Motor neuron (in vitro differentiated cells): ENCODE results near the gene TPSD1. TPM values are rescaled to one million over a fixed set of nuclear protein-coding genes. Genes with fewer than 3 reads are reported as not detected.

Source experiments
- ATAC-seq, 8 experiments: fragments of 200-7000 bp; cut with Tn5 transposase; replicated peaks in 6 of 8; 2 replicates each; pipeline ENCODE4 v1.8.0; 2021; ENCODE audit warnings: mild to moderate bottlenecking in 8 of 8, moderate library complexity in 8 of 8
- H3K27ac ChIP-seq, 2 donors: fragments of 250-450 bp; sonication (Bioruptor Pico); 2 replicates each; pipeline ENCODE4 v1.9.0; 2021; ENCODE audit warnings: antibody characterized with exemption in 2 of 2, mild to moderate bottlenecking in 2 of 2, moderate library complexity in 1 of 2
- H3K4me1 ChIP-seq, 2 donors: fragments of 250-450 bp; sonication (Bioruptor Pico); replicated peaks in 1 of 2; 2 replicates each; pipeline ENCODE4 v1.6.1; 2021; ENCODE audit warnings: antibody characterized with exemption in 2 of 2, mild to moderate bottlenecking in 2 of 2, moderate library complexity in 1 of 2
- H3K4me3 ChIP-seq, 5 donors: fragments of 250-450 bp; sonication (Bioruptor Pico); 2 replicates each; pipeline ENCODE4 v1.9.0; 2021; ENCODE audit warnings: antibody characterized with exemption in 5 of 5, mild to moderate bottlenecking in 5 of 5, moderate library complexity in 4 of 5
- WGBS, 10 experiments: fragments of 450-650 bp; shearing (Covaris generic); methylation state at CpG; one replicate each; pipeline ENCODE4 v1.0.0; 2022; 5-methylcytosine and 5-hydroxymethylcytosine counted together
- in situ Hi-C, 9 experiments: fragments of 400-800 bp; cut with MboI; loops; one replicate each; pipeline ENCODE4 v1.15.0; 2021; ENCODE audit warnings: low sequenced_read_pairs in 9 of 9, low pct_unique_long_range_greater_than_20kb in 2 of 9; ENCODE audit not compliant: unreplicated experiment in 9 of 9
- total RNA-seq, 8 experiments: library from RNA; unstranded; fragments of 300-600 nt; gene quantifications; 2 replicates each; pipeline versions ENCODE4 v1.2.3 to v1.2.4, GENCODE V29; 2022

Gene TPSD1
- total RNA-seq, 8 experiments from 2014 or later, result 0.14 to 0.28 (median 0.24) TPM; not detected in 5

DNA sequence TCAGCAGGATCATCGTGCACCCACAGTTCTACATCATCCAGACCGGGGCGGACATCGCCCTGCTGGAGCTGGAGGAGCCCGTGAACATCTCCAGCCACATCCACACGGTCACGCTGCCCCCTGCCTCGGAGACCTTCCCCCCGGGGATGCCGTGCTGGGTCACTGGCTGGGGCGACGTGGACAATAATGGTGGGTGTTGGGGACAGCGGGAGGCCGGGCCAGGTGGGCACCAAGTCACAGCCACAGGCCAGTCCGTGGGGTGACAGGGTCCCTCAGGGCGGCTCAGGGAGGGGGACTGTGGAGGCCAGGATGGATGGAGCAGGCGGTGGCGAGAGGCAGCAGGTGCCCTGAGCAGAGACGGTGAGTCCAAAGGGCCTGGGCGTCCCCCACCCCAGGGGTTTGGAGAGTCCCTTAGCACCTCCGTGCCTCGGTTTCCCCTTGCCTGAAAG is 1.0 kb downstream of the TPSD1 start:
- 20 to 100% (median 53%) methylated on average over 1 to 5 of the region's 22 CpGs; no CpG with 5 or more reads in 6 of the 10 experiments for WGBS, 10 experiments
- no peak for ATAC-seq
- Histone ChIP-seq H3K4me1 (peaks cover 0 to 6% of the 10 kb centered on the region in 2 donors), H3K27ac (no peak overlapping the region), H3K4me3 (no peak overlapping the region)
- in situ Hi-C loops, result no loop called here

DNA sequence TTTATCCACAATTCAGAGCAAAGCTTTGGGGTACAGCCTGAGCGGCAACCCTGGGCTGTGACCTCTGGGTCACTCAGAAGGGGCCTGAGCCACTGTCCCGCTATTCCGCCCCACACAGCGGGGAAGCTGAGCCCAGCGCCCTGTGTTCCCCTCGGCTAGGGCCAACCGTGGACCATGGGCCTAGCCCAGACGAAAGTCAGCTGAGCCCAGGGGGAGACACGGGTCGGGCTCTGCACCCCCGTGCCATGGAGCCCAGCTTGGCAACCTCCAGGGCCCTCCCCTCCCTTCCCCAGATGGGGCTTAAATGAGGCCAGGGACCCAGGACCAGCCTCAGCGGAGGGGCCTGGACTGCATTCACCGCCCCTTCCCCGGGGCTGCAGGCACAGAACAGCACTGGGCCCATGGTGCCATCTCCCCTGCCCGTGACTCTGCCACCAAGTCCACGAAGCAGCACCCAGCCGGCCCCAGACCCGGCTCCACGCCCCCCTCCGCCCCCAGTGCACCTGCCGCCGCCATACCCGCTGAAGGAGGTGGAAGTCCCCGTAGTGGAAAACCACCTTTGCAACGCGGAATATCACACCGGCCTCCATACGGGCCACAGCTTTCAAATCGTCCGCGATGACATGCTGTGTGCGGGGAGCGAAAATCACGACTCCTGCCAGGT is 1.8 kb downstream of the TPSD1 start:
- Histone ChIP-seq H3K4me3 (no peak overlapping the region), H3K27ac (no peak overlapping the region), H3K4me1 (peaks cover 0 to 6% of the 10 kb centered on the region in 2 donors)
- 35 to 100% (median 51%) methylated on average over 1 to 5 of the region's 34 CpGs; no CpG with 5 or more reads in 7 of the 10 experiments for WGBS, 10 experiments
- in situ Hi-C loops, result no loop called here
- no peak for ATAC-seq

DNA sequence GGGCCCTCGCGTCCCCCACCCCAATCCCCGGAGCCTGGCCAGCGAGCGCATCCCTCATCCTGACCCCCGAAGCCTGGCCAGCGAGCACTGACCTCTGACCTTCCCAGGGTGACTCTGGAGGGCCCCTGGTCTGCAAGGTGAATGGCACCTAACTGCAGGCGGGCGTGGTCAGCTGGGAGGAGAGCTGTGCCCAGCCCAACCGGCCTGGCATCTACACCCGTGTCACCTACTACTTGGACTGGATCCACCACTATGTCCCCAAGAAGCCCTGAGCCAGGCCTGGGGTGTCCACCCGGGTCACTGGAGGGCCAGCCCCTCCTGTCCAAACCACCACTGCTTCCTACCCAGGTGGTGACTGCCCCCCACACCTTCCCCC is 2.3 kb downstream of the TPSD1 start:
- in situ Hi-C loops, result no loop called here
- WGBS, 10 experiments, result 83% methylated on average over 2 of the region's 12 CpGs; no CpG with 5 or more reads in 9 of the 10 experiments
- Histone ChIP-seq H3K4me1 (peaks cover 0 to 6% of the 10 kb centered on the region in 2 donors), H3K27ac (no peak overlapping the region), H3K4me3 (no peak overlapping the region)
- no peak for ATAC-seq

DNA sequence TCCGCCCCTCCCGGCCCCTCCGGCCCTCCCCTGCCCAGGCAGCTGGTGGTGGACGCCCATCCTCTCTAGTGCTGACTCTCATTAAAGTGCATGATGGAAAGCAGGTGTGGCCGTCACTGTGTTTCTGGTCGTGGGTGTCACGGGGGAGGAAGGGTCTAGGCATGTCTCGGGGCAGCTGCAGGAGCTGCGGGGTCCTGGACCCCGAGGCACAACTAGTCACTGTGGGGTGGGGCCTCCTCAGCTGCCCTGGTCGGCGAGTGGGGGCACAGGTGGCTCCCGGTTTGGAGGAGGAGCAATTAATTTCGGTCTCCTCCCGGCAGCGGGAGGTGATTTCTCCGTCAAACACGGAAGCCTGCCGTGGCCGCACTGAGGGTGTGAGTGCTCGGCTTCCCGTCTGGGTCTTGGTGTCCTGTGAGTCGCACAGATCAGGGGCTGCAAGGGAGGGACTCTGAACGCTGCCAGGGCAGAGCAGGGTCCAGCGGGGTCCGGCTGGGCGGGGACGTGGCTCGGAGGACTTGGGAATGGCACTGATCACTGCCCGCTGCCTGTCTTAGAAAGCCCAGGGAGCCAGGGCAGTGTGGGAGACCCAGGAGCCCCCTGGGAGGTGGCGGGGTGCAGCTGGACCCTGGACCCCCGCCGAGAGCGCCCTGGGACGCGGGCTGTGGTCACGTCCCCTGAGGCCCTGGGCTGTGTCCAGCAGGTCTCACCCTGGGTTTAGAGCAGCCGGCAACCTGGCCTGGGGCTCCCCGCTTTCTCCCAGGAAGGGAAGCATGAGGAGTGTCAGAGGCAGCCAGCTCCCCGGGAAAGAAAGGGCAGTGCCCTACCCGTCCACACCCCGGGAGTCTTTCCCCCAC is 3.3 kb downstream of the TPSD1 start:
- Histone ChIP-seq H3K27ac (no peak overlapping the region), H3K4me1 (peaks cover 0 to 6% of the 10 kb centered on the region in 2 donors), H3K4me3 (no peak overlapping the region)
- ATAC-seq, result peak; percentile 16 to 73 (median 50)
- in situ Hi-C loops, result no loop called here
- 0% methylated on average over 1 of the region's 42 CpGs; no CpG with 5 or more reads in 9 of the 10 experiments for WGBS, 10 experiments

DNA sequence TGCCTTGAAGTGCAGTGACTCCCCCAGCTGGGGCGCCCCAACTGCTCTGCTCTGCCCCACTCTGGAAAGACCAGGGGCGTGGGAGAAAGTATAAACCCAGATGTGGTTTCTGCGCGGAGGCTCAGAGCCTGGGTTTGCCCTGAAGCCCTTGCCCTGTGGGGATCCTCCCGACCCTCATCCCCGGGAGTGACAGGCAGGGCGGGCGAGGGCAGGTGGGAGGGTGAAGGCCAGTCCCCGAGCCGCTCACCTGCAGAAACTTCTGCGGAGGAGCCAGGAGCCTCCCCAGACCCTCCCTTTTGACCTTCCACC is 3.8 kb downstream of the TPSD1 start:
- in situ Hi-C loops, result no loop called here
- Histone ChIP-seq H3K4me3 (no peak overlapping the region), H3K4me1 (peaks cover 0 to 6% of the 10 kb centered on the region in 2 donors), H3K27ac (no peak overlapping the region)
- ATAC-seq, result peak in 1 of 8 experiments; percentile 21
- WGBS, 10 experiments, result 0% methylated on average over 1 of the region's 11 CpGs; no CpG with 5 or more reads in 7 of the 10 experiments

DNA sequence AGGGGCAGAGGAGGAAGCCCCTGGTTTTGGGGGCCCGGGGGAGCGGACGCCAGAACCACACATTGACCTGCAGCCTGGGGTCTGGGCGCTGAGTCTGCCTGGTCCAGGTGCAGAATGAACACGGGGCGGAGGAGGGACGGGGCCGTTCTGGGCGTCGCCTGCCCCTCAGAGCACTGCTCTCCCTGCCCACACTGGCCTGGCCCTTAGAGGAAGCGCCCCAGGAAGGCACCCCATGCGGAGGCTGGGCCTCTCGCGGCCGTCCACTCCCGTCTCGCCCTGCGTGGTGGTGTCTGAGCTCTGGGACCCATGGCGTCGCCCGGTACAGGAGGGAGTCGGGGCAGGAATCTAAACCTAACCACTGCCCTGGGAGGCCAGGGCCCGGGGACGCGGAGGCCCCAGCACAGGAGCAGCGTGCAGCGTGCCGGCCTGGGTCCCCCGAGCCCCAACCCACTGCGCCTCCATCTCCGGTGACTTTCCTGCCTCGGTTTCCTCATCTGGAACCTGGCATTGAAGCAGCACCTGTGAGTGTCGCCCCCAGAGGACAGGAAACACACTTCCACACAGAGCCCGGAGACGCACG is 4.3 kb downstream of the TPSD1 start:
- in situ Hi-C loops, result no loop called here
- no peak overlapping the region for H3K27ac ChIP-seq
- 10% methylated on average over 6 of the region's 36 CpGs; no CpG with 5 or more reads in 9 of the 10 experiments for WGBS, 10 experiments
- ATAC-seq, result no peak
- peaks cover 0 to 6% of the 10 kb centered on the region in 2 donors for H3K4me1 ChIP-seq
- no peak overlapping the region for H3K4me3 ChIP-seq

DNA sequence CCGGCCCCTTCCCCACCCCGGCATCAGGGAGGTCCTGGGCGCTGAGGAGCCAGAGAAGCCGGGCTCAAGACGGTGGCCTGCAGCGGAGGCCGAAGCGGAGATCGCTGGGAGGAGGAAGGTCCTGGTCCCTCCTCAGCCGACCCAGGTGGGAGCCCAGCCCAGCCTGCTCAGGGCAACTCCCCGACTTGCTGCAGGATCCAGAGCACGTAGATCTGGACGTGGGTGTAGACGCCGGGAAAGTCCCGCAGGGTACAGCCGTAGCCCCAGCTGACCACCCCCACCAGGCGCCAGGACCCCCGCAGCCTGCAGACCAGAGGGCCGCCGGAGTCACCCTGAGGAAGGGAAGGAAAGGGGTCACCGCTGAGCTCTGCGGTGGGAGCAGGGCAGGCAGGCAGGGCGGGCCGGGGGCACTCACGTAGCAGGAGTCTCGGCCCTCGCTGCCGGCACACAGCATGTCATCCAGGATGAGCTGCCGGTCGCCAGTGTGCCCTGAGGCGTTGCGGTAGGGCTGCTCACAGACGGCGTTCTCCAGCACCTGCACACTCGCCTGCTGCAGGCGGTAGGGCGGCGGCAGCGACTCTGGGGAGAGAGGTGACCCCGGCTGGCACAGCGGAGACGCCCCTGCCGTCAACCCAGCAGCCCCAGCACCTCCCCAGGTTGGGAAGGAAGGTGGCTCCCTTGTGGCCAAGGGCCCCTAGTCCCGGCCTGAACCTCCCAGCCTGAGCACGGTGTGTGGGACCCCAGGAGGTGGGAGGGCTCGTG is 5.4 kb downstream of the TPSD1 start:
- in situ Hi-C loops, result no loop called here
- ATAC-seq, result peak in 3 of 8 experiments; percentile 5 to 44 (median 10)
- WGBS, 10 experiments, result 12 to 35% (median 19%) methylated on average over 4 to 5 of the region's 47 CpGs; no CpG with 5 or more reads in 7 of the 10 experiments
- no peak overlapping the region for H3K27ac ChIP-seq
- H3K4me3 ChIP-seq, result no peak overlapping the region
- peaks cover 0 to 6% of the 10 kb centered on the region in 2 donors for H3K4me1 ChIP-seq

DNA sequence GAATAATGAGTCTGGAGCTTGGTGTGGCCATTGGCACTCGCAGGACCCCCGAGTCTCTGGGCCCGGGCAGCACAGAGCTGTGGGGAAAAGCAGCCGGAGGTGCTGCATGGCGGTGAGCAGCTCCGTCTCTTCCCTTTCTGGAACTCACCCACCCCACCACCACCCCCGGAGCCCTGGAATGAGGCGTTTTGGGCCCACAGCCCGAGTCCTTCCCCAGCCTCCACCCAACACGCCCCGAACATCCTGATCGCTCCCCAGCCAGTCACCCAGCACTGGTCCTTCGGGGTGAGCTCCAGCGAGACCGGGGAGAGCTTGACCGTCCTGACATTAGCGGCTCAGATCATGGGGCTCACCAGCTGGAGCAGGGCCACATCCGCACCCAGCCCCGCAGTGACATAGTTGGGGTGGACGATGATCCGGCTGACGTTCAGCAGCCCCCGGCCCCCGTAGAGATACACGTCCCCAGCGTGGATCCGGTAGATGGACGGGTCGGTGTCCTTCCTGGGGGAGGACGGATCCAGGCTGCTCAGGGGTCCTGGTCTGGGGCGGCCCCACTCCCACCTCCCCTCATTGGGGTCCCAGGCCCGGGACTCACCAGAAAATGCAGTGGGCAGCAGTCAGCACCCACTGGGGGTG is 6.5 kb downstream of the TPSD1 start:
- peaks cover 0 to 6% of the 10 kb centered on the region in 2 donors for H3K4me1 ChIP-seq
- no peak overlapping the region for H3K4me3 ChIP-seq
- 24 to 100% (median 73%) methylated on average over 1 to 7 of the region's 32 CpGs; no CpG with 5 or more reads in 5 of the 10 experiments for WGBS, 10 experiments
- H3K27ac ChIP-seq, result no peak overlapping the region
- no peak for ATAC-seq
- in situ Hi-C loops, result no loop called here

DNA sequence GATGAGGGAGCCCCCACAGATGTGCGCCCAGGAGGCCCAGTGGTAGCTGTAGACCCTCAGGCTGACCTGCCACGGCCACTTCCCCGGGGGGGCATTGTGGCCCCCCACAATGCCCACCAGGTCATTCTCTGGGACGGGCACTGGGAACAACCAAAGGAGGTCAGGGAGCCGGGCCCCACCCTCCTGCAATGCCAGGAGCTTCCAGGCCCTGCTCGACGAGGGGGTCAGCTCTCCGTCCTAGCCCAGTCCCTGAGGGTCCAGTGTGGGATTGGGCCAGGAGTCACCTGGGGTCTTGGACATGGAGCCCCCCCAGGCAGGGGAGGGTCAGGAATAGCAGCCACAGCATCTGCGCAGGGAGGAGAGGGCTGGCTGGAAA is 7.0 kb downstream of the TPSD1 start:
- H3K4me1 ChIP-seq, result peaks cover 0 to 6% of the 10 kb centered on the region in 2 donors
- 40 to 80% (median 40%) methylated on average over 1 of the region's 9 CpGs; no CpG with 5 or more reads in 7 of the 10 experiments for WGBS, 10 experiments
- H3K27ac ChIP-seq, result no peak overlapping the region
- in situ Hi-C loops, result no loop called here
- no peak overlapping the region for H3K4me3 ChIP-seq
- ATAC-seq, result no peak

DNA sequence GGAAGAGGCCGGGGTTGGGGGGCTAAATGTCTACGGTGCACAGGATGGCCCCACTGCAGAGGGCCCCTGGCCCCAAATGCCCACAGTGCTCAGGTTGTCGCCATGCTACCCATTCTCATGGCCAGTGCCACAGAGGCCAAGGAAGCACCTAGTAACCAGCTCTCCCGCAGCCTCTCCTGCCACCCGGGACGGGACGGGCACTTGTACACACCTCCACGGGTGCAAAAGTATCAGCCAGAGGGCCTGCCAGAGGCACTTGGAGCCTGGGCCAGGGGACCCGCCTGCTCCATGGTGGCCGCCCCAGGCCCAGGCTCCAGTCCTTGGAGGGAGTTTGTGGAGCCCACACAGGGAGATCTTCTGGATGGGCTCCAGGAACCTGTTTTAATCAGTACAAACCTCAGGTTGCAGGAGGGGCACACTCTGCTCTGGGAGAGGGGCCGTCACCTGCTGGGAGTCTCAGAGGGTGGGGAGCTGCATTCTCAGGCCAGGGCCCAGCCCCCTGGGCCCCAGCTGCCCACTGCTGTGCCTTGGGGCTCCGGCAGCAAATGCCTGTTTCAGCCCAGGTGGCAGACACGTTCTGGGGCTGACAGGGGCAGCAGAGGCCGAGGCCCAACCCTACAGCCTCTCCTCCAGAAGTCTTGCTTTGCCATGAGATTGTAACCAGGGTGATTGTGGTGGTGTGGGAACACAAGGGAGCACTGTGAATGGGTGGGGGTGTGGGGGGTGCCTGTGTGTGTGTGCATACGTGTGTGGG is 7.9 kb downstream of the TPSD1 start:
- in situ Hi-C loops, result no loop called here
- WGBS, 10 experiments, result 10 to 73% (median 46%) methylated on average over 2 to 4 of the region's 15 CpGs; no CpG with 5 or more reads in 6 of the 10 experiments
- no peak overlapping the region for H3K4me3 ChIP-seq
- no peak overlapping the region for H3K27ac ChIP-seq
- peak in 1 of 8 experiments; percentile 53 for ATAC-seq
- H3K4me1 ChIP-seq, result peaks cover 0 to 5% of the 10 kb centered on the region in 2 donors

DNA sequence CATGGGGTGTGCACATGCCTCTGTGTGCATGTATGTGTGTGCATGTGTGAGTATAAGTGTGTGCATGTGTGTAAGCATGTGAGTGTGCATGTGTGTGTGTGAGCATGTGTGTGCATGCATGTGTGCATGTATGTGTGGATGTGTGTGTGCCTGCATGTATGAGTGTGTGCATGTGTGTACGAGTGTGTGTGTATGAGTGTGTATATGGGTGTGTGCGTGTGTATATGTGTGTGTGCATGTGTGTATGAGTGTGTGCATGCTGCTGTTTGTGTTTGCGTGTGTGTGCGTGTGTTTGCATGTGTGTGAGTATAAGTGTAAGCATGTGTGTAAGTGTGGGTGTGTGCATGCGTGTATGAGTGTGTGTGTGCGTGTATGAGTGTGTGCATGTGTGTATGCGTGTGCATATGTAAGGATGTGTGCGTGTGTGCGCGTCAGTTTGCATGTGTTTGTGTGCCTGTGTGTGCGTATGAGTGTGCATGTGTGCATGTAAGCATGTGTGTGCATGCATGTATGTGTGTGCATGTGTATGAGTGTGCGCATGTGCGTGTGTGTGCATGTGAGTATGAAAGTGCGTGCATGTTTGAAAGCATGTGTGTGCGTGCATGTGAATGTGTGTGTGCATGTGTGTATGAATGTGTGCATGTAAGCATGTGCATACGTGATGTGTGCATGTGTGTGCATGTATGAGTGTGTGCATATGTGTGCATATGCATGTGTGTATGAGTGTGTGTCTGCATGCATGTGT is 8.6 kb downstream of the TPSD1 start:
- Histone ChIP-seq H3K27ac (no peak overlapping the region), H3K4me1 (no peaks in the 10 kb centered on the region), H3K4me3 (no peak overlapping the region)
- 73 to 95% (median 89%) methylated on average over 2 to 11 of the region's 16 CpGs; no CpG with 5 or more reads in 3 of the 10 experiments for WGBS, 10 experiments
- no peak for ATAC-seq
- in situ Hi-C loops, result no loop called here
